ENCODE data around the gene P2RY13. TPM values are rescaled to one million over a fixed set of nuclear protein-coding genes. Genes with fewer than 3 reads are reported as not detected.

The P2RY13 gene
- 1.2 TPM for total RNA-seq

- DNase-seq (ENCODE audit: low spot score): no peak
These were observed at the start of gene P2RY13 for GRCh38 chr3:151329363-151329762. Gene P2RY13, minus strand, starts transcription at chr3:151329549. Its CDS starts 21 bp downstream, at chr3:151329528.

- no peak for DNase-seq (ENCODE audit: low spot score)
These were observed 48.5 kb upstream of the P2RY13 start for GRCh38 chr3:151377768-151378385.

- no peak for DNase-seq (ENCODE audit: low spot score)
These were observed 42.9 kb upstream of the P2RY13 start for GRCh38 chr3:151372063-151372820.

GRCh38 chr3:151371526-151371925 is 42.2 kb upstream of the P2RY13 start:
- no peak for DNase-seq (ENCODE audit: low spot score)

GRCh38 chr3:151367448-151367847 is 38.1 kb upstream of the P2RY13 start:
- DNase-seq (ENCODE audit: low spot score): no peak

GRCh38 chr3:151366993-151367392 is 37.6 kb upstream of the P2RY13 start:
- DNase-seq (ENCODE audit: low spot score): no peak

- DNase-seq (ENCODE audit: low spot score): no peak
These were observed 33.4 kb upstream of the P2RY13 start for GRCh38 chr3:151362751-151363174.

- DNase-seq (ENCODE audit: low spot score): no peak
These were observed 28.1 kb upstream of the P2RY13 start for GRCh38 chr3:151357463-151357850.

GRCh38 chr3:151356794-151357462 is 27.6 kb upstream of the P2RY13 start:
- no peak for DNase-seq (ENCODE audit: low spot score)

- no peak for DNase-seq (ENCODE audit: low spot score)
These were observed 22.3 kb upstream of the P2RY13 start for GRCh38 chr3:151351648-151352047.

- DNase-seq (ENCODE audit: low spot score): no peak
These were observed 21.9 kb upstream of the P2RY13 start for GRCh38 chr3:151351219-151351618.

- no peak for DNase-seq (ENCODE audit: low spot score)
These were observed 21.3 kb upstream of the P2RY13 start for GRCh38 chr3:151350656-151351055.

- DNase-seq (ENCODE audit: low spot score): no peak
These were observed 18.1 kb upstream of the P2RY13 start for GRCh38 chr3:151347432-151347831.

GRCh38 chr3:151346292-151346691 is 16.9 kb upstream of the P2RY13 start:
- no peak for DNase-seq (ENCODE audit: low spot score)

GRCh38 chr3:151345859-151346258 is 16.5 kb upstream of the P2RY13 start:
- DNase-seq (ENCODE audit: low spot score): no peak

- DNase-seq (ENCODE audit: low spot score): no peak
These were observed 2.3 kb upstream of the P2RY13 start for GRCh38 chr3:151331696-151332095.

GRCh38 chr3:151330899-151331298 is 1.6 kb upstream of the P2RY13 start:
- DNase-seq (ENCODE audit: low spot score): no peak

GRCh38 chr3:151330379-151330778 is 1.0 kb upstream of the P2RY13 start:
- DNase-seq (ENCODE audit: low spot score): no peak

GRCh38 chr3:151328298-151328995 is 902 bp downstream of the P2RY13 start:
- no peak for DNase-seq (ENCODE audit: low spot score)

- no peak for DNase-seq (ENCODE audit: low spot score)
These were observed 1.7 kb downstream of the P2RY13 start for GRCh38 chr3:151327571-151328198.

- DNase-seq (ENCODE audit: low spot score): no peak
These were observed 6.8 kb downstream of the P2RY13 start for GRCh38 chr3:151322511-151322910.

GRCh38 chr3:151321526-151321925 is 7.8 kb downstream of the P2RY13 start:
- no peak for DNase-seq (ENCODE audit: low spot score)
